Measurements from ENCODE around the gene SAP30L. TPM values are rescaled to one million over a fixed set of nuclear protein-coding genes. Genes with fewer than 3 reads are reported as not detected.

The SAP30L gene
- total and polyA plus RNA-seq, 2 of the 4 experiments (the other 2 are of a cell fraction) = 9.7 to 17.6 TPM

DNA sequence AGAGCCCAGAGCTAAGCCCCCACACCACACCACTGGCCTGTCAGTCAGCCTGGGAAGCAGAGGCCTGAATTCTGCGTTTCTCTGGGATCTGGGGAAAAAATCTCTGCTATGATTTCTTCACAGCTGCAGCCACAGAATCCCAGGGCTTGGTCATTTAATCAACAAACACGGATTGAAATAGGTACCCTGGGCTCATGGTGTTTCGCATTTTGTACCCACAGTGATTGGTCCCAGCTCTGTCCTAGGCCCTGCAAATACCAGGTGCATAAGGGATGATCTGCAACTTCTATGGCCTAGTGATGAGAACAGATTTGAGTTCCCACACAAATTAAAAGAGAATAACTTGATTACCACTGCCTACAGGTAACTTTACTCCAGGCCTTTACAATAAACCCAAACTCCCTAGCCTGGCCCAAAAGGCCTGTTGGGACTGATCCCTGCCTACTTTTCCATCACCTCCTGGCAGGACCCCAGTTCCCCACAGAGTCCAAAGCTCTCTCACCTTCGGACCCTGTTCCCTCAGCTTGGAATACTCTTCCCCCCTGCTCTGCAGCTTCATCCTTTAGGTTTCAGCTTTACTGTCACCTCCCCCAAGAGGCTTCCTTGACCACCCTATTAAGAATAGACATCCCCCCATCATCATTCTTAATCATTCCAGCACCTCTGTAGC is 14.7 kb upstream of the SAP30L start:
- Histone ChIP-seq H3K4me3 (ENCODE audit: insufficient read depth, low read depth, low read length) (no peak overlapping the region), H2BK5ac (ENCODE audit: low read depth, low read length, poor library complexity, severe bottlenecking) (no peak overlapping the region), H3K4ac (ENCODE audit: low read depth, low read length) (no peak overlapping the region), H4K91ac (ENCODE audit: insufficient read depth, low read depth, low read length) (no peak overlapping the region), H3K23ac (ENCODE audit: low read depth, low read length) (no peak overlapping the region), H3K9ac (ENCODE audit: low read depth, low read length) (no peak overlapping the region), H2BK20ac (ENCODE audit: low read depth, low read length) (no peak overlapping the region), H2AK5ac (ENCODE audit: low read depth, low read length) (no peak overlapping the region), H3K4me1 (ENCODE audit: control insufficient read depth, insufficient read depth, low read length) (no peaks in the 10 kb centered on the region), H2AK9ac (replicated peaks; ENCODE audit: low read depth, low read length, poor library complexity) (no peak overlapping the region), H3K4me2 (ENCODE audit: low read depth, low read length) (no peak overlapping the region), H4K8ac (ENCODE audit: low read depth in 2 of 2, low read length in 2 of 2) (no peak overlapping the region), H3K9me3 (ENCODE audit: control insufficient read depth, insufficient read depth, low read length) (no peaks in the 10 kb centered on the region), H3K9me1 (ENCODE audit: insufficient read depth, low read length) (no peaks in the 10 kb centered on the region), H3K14ac (replicated peaks; ENCODE audit: low read depth, low read length) (no peak overlapping the region), H2BK120ac (ENCODE audit: low read depth, low read length) (no peak overlapping the region), H3K79me1 (ENCODE audit: low read depth in 1 of 2, low read length in 2 of 2) (no peaks in the 10 kb centered on the region; a peak in 1 of 4 replicates), H3K36me3 (ENCODE audit: control insufficient read depth, insufficient read depth, low read length) (peaks cover 5% of the 10 kb centered on the region; the same call in 1 of the 2 replicates), H3K27ac (ENCODE audit: insufficient read depth, low read length) (no peak overlapping the region), H3K18ac (ENCODE audit: low read depth, low read length) (no peak overlapping the region), H4K5ac (ENCODE audit: low read depth, low read length) (no peak overlapping the region), H2AFZ (replicated peaks; ENCODE audit: low read length, poor library complexity) (no peak overlapping the region), H3K27me3 (ENCODE audit: control insufficient read depth, insufficient read depth, low read length) (no peaks in the 10 kb centered on the region), H4K20me1 (ENCODE audit: insufficient read depth, low read length) (no peaks in the 10 kb centered on the region), H3K56ac (ENCODE audit: extremely low read depth, insufficient read depth, low read length) (no peak overlapping the region), H2BK15ac (ENCODE audit: low read depth, low read length) (no peak overlapping the region)
- WGBS, 2 experiments (ENCODE audit: extremely low coverage in 2 of 2, insufficient read length in 1 of 2) = no CpG with 5 or more reads among the region's 4 CpGs
- ATAC-seq (ENCODE audit: low read depth) = no peak
- DNase-seq = no peak
- dilution Hi-C loops (cut with HindIII; ENCODE audit: low sequenced_read_pairs, unreplicated experiment) = no loop called here
- ChIA-PET POLR2A (ENCODE audit: unreplicated experiment) (no interaction called here), CTCF (interaction anchor here (1.1 kb wide), 1 partner anchor 358 kb away, joined by 3 read pairs; no protein-coding TSS in a partner anchor)
- TF ChIP-seq NFE2L2 (IDR thresholded peaks at IDR 0.05; ENCODE audit: low read depth, low read length) = no peak
- TF ChIP-seq, protein P1, sequence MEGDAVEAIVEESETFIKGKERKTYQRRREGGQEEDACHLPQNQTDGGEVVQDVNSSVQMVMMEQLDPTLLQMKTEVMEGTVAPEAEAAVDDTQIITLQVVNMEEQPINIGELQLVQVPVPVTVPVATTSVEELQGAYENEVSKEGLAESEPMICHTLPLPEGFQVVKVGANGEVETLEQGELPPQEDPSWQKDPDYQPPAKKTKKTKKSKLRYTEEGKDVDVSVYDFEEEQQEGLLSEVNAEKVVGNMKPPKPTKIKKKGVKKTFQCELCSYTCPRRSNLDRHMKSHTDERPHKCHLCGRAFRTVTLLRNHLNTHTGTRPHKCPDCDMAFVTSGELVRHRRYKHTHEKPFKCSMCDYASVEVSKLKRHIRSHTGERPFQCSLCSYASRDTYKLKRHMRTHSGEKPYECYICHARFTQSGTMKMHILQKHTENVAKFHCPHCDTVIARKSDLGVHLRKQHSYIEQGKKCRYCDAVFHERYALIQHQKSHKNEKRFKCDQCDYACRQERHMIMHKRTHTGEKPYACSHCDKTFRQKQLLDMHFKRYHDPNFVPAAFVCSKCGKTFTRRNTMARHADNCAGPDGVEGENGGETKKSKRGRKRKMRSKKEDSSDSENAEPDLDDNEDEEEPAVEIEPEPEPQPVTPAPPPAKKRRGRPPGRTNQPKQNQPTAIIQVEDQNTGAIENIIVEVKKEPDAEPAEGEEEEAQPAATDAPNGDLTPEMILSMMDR (conservative IDR thresholded peaks at IDR 0.05; ENCODE audit: low read depth, low read length) = no peak
- intact Hi-C loops (cut with micrococcal nuclease) = no loop called here
- BruUV-seq (replicated peaks) = no TSS peak
- in situ Hi-C loops (cut with MboI; ENCODE audit: low sequenced_read_pairs) = no loop called here

Measured in IMR-90 (cell line).